ENCODE results near the gene GAA. TPM values are rescaled to one million over a fixed set of nuclear protein-coding genes. Genes with fewer than 3 reads are reported as not detected.

Gene GAA
- 10 to 100 TPM; 16.1 to 18.6 (median 16.7) TPM for total RNA-seq

GRCh38 chr17:80101011-80101945 is at the start of gene GAA:
GAA (plus strand) TSS chr17:80101581; CDS start chr17:80104587, 3,006 bp downstream.
- Mint-ChIP-seq H3K4me1 (ENCODE audit: low read depth) (peaks cover 31% of the 10 kb centered on the region), H3K27me3 (ENCODE audit: low read depth) (peaks cover 8% of the 10 kb centered on the region), H3K9me3 (no peaks in the 10 kb centered on the region), H3K4me3 (peak within 1 kb of the TSS; percentile 84), H3K36me3 (ENCODE audit: insufficient read depth) (no peaks in the 10 kb centered on the region)
- DNase-seq (peak; percentile 86), ATAC-seq (peak; percentile 83 to 88)

GRCh38 chr17:80051681-80052080 is 49.7 kb upstream of the GAA start:
- Mint-ChIP-seq H3K4me1 (ENCODE audit: low read depth) (no peaks in the 10 kb centered on the region), H3K9me3 (no peaks in the 10 kb centered on the region), H3K36me3 (ENCODE audit: insufficient read depth) (no peaks in the 10 kb centered on the region), H3K4me3 (no peak overlapping the region), H3K27me3 (ENCODE audit: low read depth) (no peaks in the 10 kb centered on the region)
- no peak for DNase-seq
- no peak for ATAC-seq

DNA sequence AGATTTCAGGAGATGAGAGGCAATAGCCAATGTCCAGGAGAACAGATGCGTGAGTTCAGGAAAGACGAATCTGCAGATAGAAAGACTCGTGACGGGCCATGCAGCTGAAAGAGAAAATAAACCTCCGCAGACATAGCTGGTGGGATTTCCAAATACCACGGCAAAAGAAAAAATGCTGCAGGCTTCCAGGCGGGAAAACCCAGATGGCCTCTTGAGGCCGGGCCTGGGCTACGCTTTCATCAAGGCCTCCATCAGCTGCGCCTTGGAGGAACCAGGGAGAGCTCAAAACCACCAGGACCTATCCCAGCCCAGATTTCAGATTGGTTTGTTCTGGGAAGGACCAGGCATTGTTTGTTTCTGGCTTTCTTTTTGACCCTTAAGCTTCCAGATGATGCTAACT is 48.3 kb upstream of the GAA start:
- no peaks in the 10 kb centered on the region for H3K4me1 Mint-ChIP-seq (ENCODE audit: low read depth)
- H3K9me3 Mint-ChIP-seq = no peaks in the 10 kb centered on the region

GRCh38 chr17:80055597-80055996 is 45.8 kb upstream of the GAA start:
- H3K36me3 Mint-ChIP-seq (ENCODE audit: insufficient read depth) = no peaks in the 10 kb centered on the region
- DNase-seq (no peak), ATAC-seq (no peak)
- no peak overlapping the region for H3K4me3 Mint-ChIP-seq
- no peaks in the 10 kb centered on the region for H3K9me3 Mint-ChIP-seq
- no peaks in the 10 kb centered on the region for H3K4me1 Mint-ChIP-seq (ENCODE audit: low read depth)
- H3K27me3 Mint-ChIP-seq (ENCODE audit: low read depth) = no peaks in the 10 kb centered on the region

More for the DNA sequence above, 48.3 kb upstream of the GAA start:
- Mint-ChIP-seq H3K4me3 (no peak overlapping the region), H3K27me3 (ENCODE audit: low read depth) (no peaks in the 10 kb centered on the region), H3K36me3 (ENCODE audit: insufficient read depth) (no peaks in the 10 kb centered on the region)
- ATAC-seq (no peak), DNase-seq (no peak)

DNA sequence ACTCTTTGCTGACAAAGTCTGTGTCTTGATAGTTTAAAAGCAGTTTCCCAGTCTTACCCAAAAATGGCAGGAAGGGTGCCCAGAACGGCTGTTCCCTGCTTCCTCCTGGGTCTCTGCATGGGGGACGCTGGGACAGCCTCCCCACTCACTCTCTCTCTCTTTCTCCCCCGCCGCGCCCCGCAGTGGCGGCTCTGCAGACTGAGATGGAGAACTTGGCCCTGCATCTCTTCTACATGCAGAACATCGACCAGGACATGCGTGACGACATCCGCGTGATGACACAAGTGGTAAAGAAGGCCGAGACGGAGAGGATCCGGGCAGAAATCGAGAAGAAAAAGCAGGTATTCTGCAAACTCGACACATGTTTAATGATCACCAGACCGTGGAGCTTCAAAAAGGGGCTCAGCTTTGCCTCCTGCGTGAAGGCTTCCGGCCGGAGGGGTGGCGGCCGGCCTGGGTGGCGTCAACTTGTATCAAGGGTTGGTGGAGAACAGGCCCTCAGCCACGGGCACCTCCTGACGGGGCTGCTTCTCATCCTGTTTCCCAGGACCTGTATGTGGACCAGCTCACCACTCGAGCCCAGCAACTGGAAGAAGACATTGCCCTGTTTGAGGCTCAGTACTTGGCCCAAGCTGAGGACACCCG is 42.9 kb upstream of the GAA start:
- Mint-ChIP-seq H3K4me1 (ENCODE audit: low read depth) (no peaks in the 10 kb centered on the region), H3K4me3 (no peak overlapping the region), H3K36me3 (ENCODE audit: insufficient read depth) (no peaks in the 10 kb centered on the region), H3K9me3 (no peaks in the 10 kb centered on the region), H3K27me3 (ENCODE audit: low read depth) (no peaks in the 10 kb centered on the region)
- DNase-seq (no peak), ATAC-seq (no peak)

GRCh38 chr17:80060644-80061043 is 40.7 kb upstream of the GAA start:
- H3K27me3 Mint-ChIP-seq (ENCODE audit: low read depth) = no peaks in the 10 kb centered on the region
- ATAC-seq = no peak
- no peak overlapping the region for H3K4me3 Mint-ChIP-seq
- no peak for DNase-seq
- no peaks in the 10 kb centered on the region for H3K4me1 Mint-ChIP-seq (ENCODE audit: low read depth)
- no peaks in the 10 kb centered on the region for H3K9me3 Mint-ChIP-seq
- no peaks in the 10 kb centered on the region for H3K36me3 Mint-ChIP-seq (ENCODE audit: insufficient read depth)

GRCh38 chr17:80061421-80061820 is 40.0 kb upstream of the GAA start:
- ATAC-seq (no peak), DNase-seq (no peak)
- no peak overlapping the region for H3K4me3 Mint-ChIP-seq
- no peaks in the 10 kb centered on the region for H3K36me3 Mint-ChIP-seq (ENCODE audit: insufficient read depth)
- H3K27me3 Mint-ChIP-seq (ENCODE audit: low read depth) = peaks cover 2% of the 10 kb centered on the region
- H3K4me1 Mint-ChIP-seq (ENCODE audit: low read depth) = no peaks in the 10 kb centered on the region
- no peaks in the 10 kb centered on the region for H3K9me3 Mint-ChIP-seq

DNA sequence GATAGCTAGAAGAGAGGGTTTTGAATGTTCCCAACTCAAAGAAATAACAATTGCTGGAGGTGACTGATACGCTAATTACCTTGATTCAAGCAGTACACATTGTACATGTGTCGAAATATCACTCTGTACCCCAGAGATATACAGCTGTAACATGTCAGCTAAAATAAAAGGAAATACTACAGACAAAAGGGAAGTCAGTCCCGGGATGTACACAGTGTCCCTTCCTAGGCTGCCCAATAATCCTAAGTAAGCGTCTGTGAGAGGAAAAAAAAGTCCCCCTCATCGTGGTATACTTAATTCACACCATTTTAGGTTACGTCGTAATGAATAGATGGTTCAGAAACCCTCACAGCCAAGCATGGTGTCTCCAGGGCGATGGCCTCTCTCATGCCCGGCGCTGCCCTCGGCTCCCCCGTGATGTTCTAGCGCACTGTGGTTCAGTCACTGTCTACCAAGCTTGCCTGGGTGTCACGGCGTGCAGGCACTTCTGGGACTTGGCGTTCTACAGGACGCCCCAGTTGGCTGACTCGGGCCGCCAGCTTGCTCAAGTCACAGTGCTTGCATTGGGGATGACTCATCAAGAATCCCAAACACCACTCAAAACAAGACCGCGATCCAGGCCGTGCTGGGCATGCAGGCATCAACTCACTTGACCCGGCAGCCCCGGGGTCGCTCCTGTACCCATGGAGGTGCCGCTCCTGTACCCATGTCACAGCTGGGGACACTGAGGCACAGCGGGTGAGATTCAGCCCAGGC is 37.4 kb upstream of the GAA start:
- DNase-seq = no peak
- peaks cover 2% of the 10 kb centered on the region for H3K27me3 Mint-ChIP-seq (ENCODE audit: low read depth)
- no peaks in the 10 kb centered on the region for H3K9me3 Mint-ChIP-seq
- no peaks in the 10 kb centered on the region for H3K4me1 Mint-ChIP-seq (ENCODE audit: low read depth)
- H3K4me3 Mint-ChIP-seq = no peak overlapping the region
- no peak for ATAC-seq
- H3K36me3 Mint-ChIP-seq (ENCODE audit: insufficient read depth) = no peaks in the 10 kb centered on the region

DNA sequence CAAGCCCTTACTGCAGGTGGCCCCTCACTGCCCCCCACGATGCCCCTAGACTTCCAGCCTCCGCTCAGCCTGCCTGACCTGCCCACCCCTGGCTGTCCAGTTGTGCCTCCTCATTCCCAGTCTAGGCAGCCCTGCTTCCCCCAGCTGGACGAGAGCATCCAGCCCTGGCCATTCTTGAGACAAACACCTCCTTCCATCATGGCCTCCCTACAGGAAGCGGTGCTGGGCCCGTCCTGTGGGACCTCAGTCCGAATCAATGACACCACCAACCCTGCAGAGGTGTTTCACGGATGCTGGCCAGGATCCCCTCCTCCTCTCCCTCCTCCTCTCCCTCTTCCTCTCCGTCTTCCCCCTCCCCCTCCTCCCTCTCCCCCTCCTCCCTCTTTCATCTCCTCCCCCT is 36.7 kb upstream of the GAA start:
- Mint-ChIP-seq H3K4me3 (no peak overlapping the region), H3K36me3 (ENCODE audit: insufficient read depth) (no peaks in the 10 kb centered on the region), H3K27me3 (ENCODE audit: low read depth) (peaks cover 2% of the 10 kb centered on the region), H3K9me3 (no peaks in the 10 kb centered on the region), H3K4me1 (ENCODE audit: low read depth) (peaks cover 2% of the 10 kb centered on the region)
- DNase-seq (no peak), ATAC-seq (no peak)

- H3K4me1 Mint-ChIP-seq (ENCODE audit: low read depth) = peaks cover 2% of the 10 kb centered on the region
- H3K9me3 Mint-ChIP-seq = no peaks in the 10 kb centered on the region
These were observed 35.8 kb upstream of the GAA start for GRCh38 chr17:80065478-80066170.

DNA sequence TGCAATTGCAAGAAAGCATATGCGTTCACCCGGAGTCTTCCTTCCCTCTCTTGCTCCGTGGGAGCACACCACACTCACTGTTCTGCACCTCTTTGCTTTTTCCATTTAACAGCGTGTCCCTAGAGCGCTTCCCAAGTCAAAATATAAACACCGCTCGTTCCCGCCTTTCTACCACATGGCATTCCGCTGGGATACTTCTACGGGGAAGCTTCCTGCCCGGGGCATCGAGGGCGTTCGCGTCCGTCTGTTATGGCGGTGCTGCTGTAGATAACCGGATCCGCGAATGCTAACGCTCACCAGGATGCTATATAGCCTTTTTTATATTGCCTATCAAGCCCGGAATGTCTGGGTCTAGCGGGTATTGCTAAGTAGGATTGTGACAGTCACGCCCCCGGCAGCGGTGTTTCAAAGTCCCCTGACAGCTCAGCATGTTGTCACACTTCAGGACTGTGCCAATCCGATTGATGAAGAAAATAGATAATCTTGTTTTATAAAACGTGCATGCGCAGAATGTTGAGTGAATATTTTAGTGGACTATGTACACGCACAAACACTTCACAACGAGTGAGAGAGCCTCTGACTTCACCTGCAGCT is 33.9 kb upstream of the GAA start:
- DNase-seq (no peak), ATAC-seq (no peak)
- peaks cover 5% of the 10 kb centered on the region for H3K4me1 Mint-ChIP-seq (ENCODE audit: low read depth)
- no peaks in the 10 kb centered on the region for H3K36me3 Mint-ChIP-seq (ENCODE audit: insufficient read depth)
- H3K9me3 Mint-ChIP-seq = no peaks in the 10 kb centered on the region
- no peak overlapping the region for H3K4me3 Mint-ChIP-seq
- peaks cover 2% of the 10 kb centered on the region for H3K27me3 Mint-ChIP-seq (ENCODE audit: low read depth)

More at GRCh38 chr17:80065478-80066170, 35.8 kb upstream of the GAA start:
- H3K4me3 Mint-ChIP-seq = no peak overlapping the region
- peaks cover 2% of the 10 kb centered on the region for H3K27me3 Mint-ChIP-seq (ENCODE audit: low read depth)
- H3K36me3 Mint-ChIP-seq (ENCODE audit: insufficient read depth) = no peaks in the 10 kb centered on the region
- ATAC-seq (no peak), DNase-seq (no peak)

DNA sequence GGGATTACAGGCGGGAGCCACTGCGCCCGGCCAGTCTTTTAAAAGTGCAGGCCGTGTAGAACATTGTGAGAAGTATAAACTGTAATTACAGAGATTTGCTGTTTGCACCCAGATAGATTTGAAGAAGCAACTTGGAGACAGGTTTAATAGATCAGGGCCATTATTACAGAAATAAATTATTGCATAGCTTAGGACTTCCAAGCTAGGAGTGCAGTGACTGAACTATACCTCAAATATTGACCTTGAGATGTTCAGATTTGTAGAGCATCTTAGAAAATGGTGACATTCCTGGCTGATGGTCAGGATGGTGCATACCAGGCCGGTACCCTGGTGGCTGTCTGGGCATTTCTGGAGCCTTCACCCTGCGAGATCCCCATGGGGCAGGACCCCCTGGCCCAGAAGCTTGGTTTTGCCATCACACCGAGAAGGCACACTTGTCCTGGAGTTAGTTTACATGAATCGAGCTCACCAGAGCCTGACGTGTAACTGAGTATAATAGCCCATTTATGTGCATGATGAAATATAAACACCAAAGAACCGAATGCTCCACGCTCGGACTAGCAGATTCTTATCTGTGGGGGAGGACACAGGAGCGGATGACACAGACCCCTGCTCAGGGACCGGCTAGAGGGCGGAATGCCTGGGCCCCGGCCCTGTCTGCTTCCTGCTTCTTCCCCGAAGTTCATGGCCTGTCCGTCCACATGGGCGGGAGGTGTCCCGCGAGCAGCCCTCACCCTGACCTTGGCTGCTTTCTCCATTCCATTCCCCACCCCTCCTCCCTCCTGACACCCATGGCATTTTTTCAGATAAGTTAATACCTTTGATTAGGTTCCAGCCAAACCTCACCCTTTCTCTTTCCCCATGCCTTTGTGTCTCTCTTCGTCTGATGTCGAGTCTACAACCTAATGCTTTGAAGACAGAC is 32.8 kb upstream of the GAA start:
- Mint-ChIP-seq H3K27me3 (ENCODE audit: low read depth) (peaks cover 2% of the 10 kb centered on the region), H3K9me3 (no peaks in the 10 kb centered on the region), H3K4me3 (no peak overlapping the region), H3K4me1 (ENCODE audit: low read depth) (peaks cover 5% of the 10 kb centered on the region), H3K36me3 (ENCODE audit: insufficient read depth) (no peaks in the 10 kb centered on the region)
- DNase-seq (no peak), ATAC-seq (no peak)

Measured in activated T-cell treated with anti-CD3 and anti-CD28 coated beads, Interleukin-2, amount 50 U/mL, for 4 hours (primary cell).